GM18508 (cell line): ENCODE results near the gene IFNG.
"Not testable (repeated sequence)": the region's sequence is repeated elsewhere in the genome, so short reads cannot be mapped to it uniquely, and the experiment has no call there.

Experiments used
- ATAC-seq: cut with Tn5 transposase; IDR thresholded peaks from one replicate; pipeline ENCODE4 v1.9.1; 2021; ENCODE audit warnings: moderate number of reproducible peaks; ENCODE audit not compliant: insufficient read depth, unreplicated experiment

IFNG gene

GRCh38 chr12:68159681-68160304 is at the start of gene IFNG:
Gene IFNG (minus strand): TSS chr12:68159740. CDS start chr12:68159615, 125 bp downstream.
- ATAC-seq, result no peak

GRCh38 chr12:68209048-68209728 is 49.6 kb upstream of the IFNG start:
- ATAC-seq, result not testable (repeated sequence)

- ATAC-seq, result no peak
Measured at GRCh38 chr12:68207276-68207675, 47.7 kb upstream of the IFNG start.

- ATAC-seq, result no peak
Measured at GRCh38 chr12:68206446-68206845, 46.9 kb upstream of the IFNG start.

- no peak for ATAC-seq
Measured at GRCh38 chr12:68203460-68203875, 43.9 kb upstream of the IFNG start.

- no peak for ATAC-seq
Measured at GRCh38 chr12:68200854-68201253, 41.3 kb upstream of the IFNG start.

- ATAC-seq, result no peak
Measured at GRCh38 chr12:68199127-68199526, 39.6 kb upstream of the IFNG start.

GRCh38 chr12:68198507-68199086 is 39.1 kb upstream of the IFNG start:
- no peak for ATAC-seq

GRCh38 chr12:68190301-68190700 is 30.8 kb upstream of the IFNG start:
- ATAC-seq, result no peak

- no peak for ATAC-seq
Measured at GRCh38 chr12:68189821-68190242, 30.3 kb upstream of the IFNG start.

- no peak for ATAC-seq
Measured at GRCh38 chr12:68185598-68185997, 26.1 kb upstream of the IFNG start.

GRCh38 chr12:68180792-68181744 is 21.5 kb upstream of the IFNG start:
- ATAC-seq, result no peak

GRCh38 chr12:68178774-68179439 is 19.4 kb upstream of the IFNG start:
- ATAC-seq, result no peak

- no peak for ATAC-seq
Measured at GRCh38 chr12:68178184-68178583, 18.6 kb upstream of the IFNG start.

- no peak for ATAC-seq
Measured at GRCh38 chr12:68177562-68177961, 18.0 kb upstream of the IFNG start.

GRCh38 chr12:68176257-68176656 is 16.7 kb upstream of the IFNG start:
- ATAC-seq, result no peak

- peak; percentile 87 for ATAC-seq
Measured at GRCh38 chr12:68175557-68176061, 16.1 kb upstream of the IFNG start.

- ATAC-seq, result not testable (repeated sequence)
Measured at GRCh38 chr12:68174761-68175160, 15.2 kb upstream of the IFNG start.

GRCh38 chr12:68173792-68174191 is 14.3 kb upstream of the IFNG start:
- no peak for ATAC-seq

GRCh38 chr12:68170726-68171125 is 11.2 kb upstream of the IFNG start:
- no peak for ATAC-seq
